ENCODE data around the gene GABRP.
"Not testable (repeated sequence)": the region's sequence is repeated elsewhere in the genome, so short reads cannot be mapped to it uniquely, and the experiment has no call there.

The GABRP gene

GRCh38 chr5:170783498-170784247 lies at the start of gene GABRP:
TSS of gene GABRP (plus strand) at chr5:170783725. CDS start at chr5:170788616, 4,891 bp downstream.
- DNase-seq (ENCODE audit: low read depth): no peak

- no peak for DNase-seq (ENCODE audit: low read depth)
Observed at GRCh38 chr5:170736966-170737365, 46.6 kb upstream of the GABRP start.

- no peak for DNase-seq (ENCODE audit: low read depth)
Observed at GRCh38 chr5:170737591-170737990, 45.9 kb upstream of the GABRP start.

GRCh38 chr5:170738840-170739239 lies 44.7 kb upstream of the GABRP start:
- no peak for DNase-seq (ENCODE audit: low read depth)

- no peak for DNase-seq (ENCODE audit: low read depth)
Observed at GRCh38 chr5:170739446-170739845, 44.1 kb upstream of the GABRP start.

GRCh38 chr5:170740551-170741205 lies 42.8 kb upstream of the GABRP start:
- DNase-seq (ENCODE audit: low read depth): no peak

- no peak for DNase-seq (ENCODE audit: low read depth)
Observed at GRCh38 chr5:170741801-170742200, 41.7 kb upstream of the GABRP start.

- DNase-seq (ENCODE audit: low read depth): no peak
Observed at GRCh38 chr5:170743876-170744212, 39.7 kb upstream of the GABRP start.

- DNase-seq (ENCODE audit: low read depth): no peak
Observed at GRCh38 chr5:170745481-170746071, 37.9 kb upstream of the GABRP start.

- no peak for DNase-seq (ENCODE audit: low read depth)
Observed at GRCh38 chr5:170746075-170746960, 37.2 kb upstream of the GABRP start.

GRCh38 chr5:170746961-170747340 lies 36.6 kb upstream of the GABRP start:
- DNase-seq (ENCODE audit: low read depth): no peak

- DNase-seq (ENCODE audit: low read depth): no peak
Observed at GRCh38 chr5:170747357-170747756, 36.2 kb upstream of the GABRP start.

- DNase-seq (ENCODE audit: low read depth): no peak
Observed at GRCh38 chr5:170747851-170748250, 35.7 kb upstream of the GABRP start.

GRCh38 chr5:170748951-170749471 lies 34.5 kb upstream of the GABRP start:
- no peak for DNase-seq (ENCODE audit: low read depth)

GRCh38 chr5:170749911-170750431 lies 33.6 kb upstream of the GABRP start:
- DNase-seq (ENCODE audit: low read depth): no peak

GRCh38 chr5:170750791-170751190 lies 32.7 kb upstream of the GABRP start:
- no peak for DNase-seq (ENCODE audit: low read depth)

GRCh38 chr5:170751631-170752030 lies 31.9 kb upstream of the GABRP start:
- DNase-seq (ENCODE audit: low read depth): no peak

GRCh38 chr5:170752257-170753215 lies 31.0 kb upstream of the GABRP start:
- DNase-seq (ENCODE audit: low read depth): no peak

GRCh38 chr5:170753311-170753710 lies 30.2 kb upstream of the GABRP start:
- no peak for DNase-seq (ENCODE audit: low read depth)

GRCh38 chr5:170754508-170754907 lies 29.0 kb upstream of the GABRP start:
- DNase-seq (ENCODE audit: low read depth): not testable (repeated sequence)

All from activated T-cell treated with anti-CD3 and anti-CD28 coated beads for 24 hours (primary cell).